Calu3 (cell line): ENCODE results near the gene SFMBT2. TPM values are rescaled to one million over a fixed set of nuclear protein-coding genes. Genes with fewer than 3 reads are reported as not detected.

Source experiments
- BruUV-seq: library from RNA; stranded (reverse); fragments of 400-500 nt; replicated peaks from 2 replicates; lab custom pipeline; 2021; lab: Mats Ljungman, UMichigan
- CTCF ChIA-PET: fragments of 300-600 bp; sonication (Branson Sonifier 250); formaldehyde crosslinking; loops from one replicate; lab custom pipeline; 2022; ENCODE audit warnings: antibody characterized with exemption; lab: Charles Lee
- DNase-seq: peaks from one replicate; pipeline ENCODE4 v3.0.0; 2022
- H3K27ac Mint-ChIP-seq: one replicate; pipeline ENCODE4 v1.8.0; 2022; ENCODE audit warnings: mixed read lengths; ENCODE audit not compliant: unreplicated experiment
- H3K27me3 Mint-ChIP-seq: one replicate; pipeline ENCODE4 v1.8.0; 2022; ENCODE audit warnings: mixed read lengths; ENCODE audit not compliant: unreplicated experiment
- H3K36me3 Mint-ChIP-seq: one replicate; pipeline ENCODE4 v1.8.0; 2022; ENCODE audit warnings: mild to moderate bottlenecking, moderate library complexity, mixed read lengths; ENCODE audit not compliant: insufficient read depth, unreplicated experiment
- H3K4me1 Mint-ChIP-seq: one replicate; pipeline ENCODE4 v1.8.0; 2022; ENCODE audit warnings: mild to moderate bottlenecking, low read depth, mixed read lengths; ENCODE audit not compliant: unreplicated experiment
- H3K4me3 Mint-ChIP-seq: one replicate; pipeline ENCODE4 v1.8.0; 2022; ENCODE audit warnings: mild to moderate bottlenecking, low read depth, moderate library complexity, mixed read lengths; ENCODE audit not compliant: unreplicated experiment
- H3K9me3 Mint-ChIP-seq: one replicate; pipeline ENCODE4 v1.8.0; 2022; ENCODE audit warnings: low read depth, mixed read lengths; ENCODE audit not compliant: unreplicated experiment
- CTCF ChIP-seq: fragments of 200-600 bp; IDR thresholded peaks from one replicate; pipeline ENCODE4 v1.8.0; 2022; ENCODE audit warnings: antibody characterized with exemption; ENCODE audit not compliant: unreplicated experiment
- intact Hi-C: fragments of 100-400 bp; cut with micrococcal nuclease; formaldehyde crosslinking; loops from one replicate; pipeline ENCODE4 v1.10.0; 2022; ENCODE audit not compliant: unreplicated experiment
- total RNA-seq: library from RNA; stranded (reverse); gene quantifications from 2 replicates; pipeline ENCODE4 v1.2.3, GENCODE V29; 2022

The SFMBT2 gene
- total RNA-seq, 1 experiment from 2014 or later, result 0.64 TPM

GRCh38 chr10:7251696-7252465 lies 159.0 kb downstream of the SFMBT2 start:
- BruUV-seq, result no TSS peak
- H3K27ac Mint-ChIP-seq, result no peak overlapping the region
- no peak for TF ChIP-seq CTCF
- no peak overlapping the region for H3K4me3 Mint-ChIP-seq
- peaks cover 1% of the 10 kb centered on the region for H3K4me1 Mint-ChIP-seq
- CTCF ChIA-PET, result interaction anchor here (0.6 to 0.7 kb wide), 2 partner anchors 9 to 1917 kb away, joined by 3 to 4 read pairs; no protein-coding TSS in a partner anchor
- DNase-seq, result no peak
- no peaks in the 10 kb centered on the region for H3K36me3 Mint-ChIP-seq
- H3K9me3 Mint-ChIP-seq, result no peaks in the 10 kb centered on the region
- H3K27me3 Mint-ChIP-seq, result peaks cover 12% of the 10 kb centered on the region
- intact Hi-C loops, result no loop called here

- intact Hi-C loops, result no loop called here
- Mint-ChIP-seq H3K27ac (no peak overlapping the region), H3K36me3 (no peaks in the 10 kb centered on the region), H3K4me3 (no peak overlapping the region), H3K27me3 (peaks cover 12% of the 10 kb centered on the region), H3K4me1 (no peaks in the 10 kb centered on the region), H3K9me3 (no peaks in the 10 kb centered on the region)
- no peak for DNase-seq
- CTCF ChIA-PET, result no interaction called here
- no peak for TF ChIP-seq CTCF
- BruUV-seq, result no TSS peak
Measured at GRCh38 chr10:7250236-7250635, 160.6 kb downstream of the SFMBT2 start.

- TF ChIP-seq CTCF, result no peak
- Mint-ChIP-seq H3K4me1 (no peaks in the 10 kb centered on the region), H3K36me3 (no peaks in the 10 kb centered on the region), H3K27ac (no peak overlapping the region), H3K27me3 (peaks cover 25% of the 10 kb centered on the region), H3K9me3 (no peaks in the 10 kb centered on the region), H3K4me3 (no peak overlapping the region)
- no TSS peak for BruUV-seq
- intact Hi-C loops, result no loop called here
- no peak for DNase-seq
- CTCF ChIA-PET, result no interaction called here
Measured at GRCh38 chr10:7248585-7249164, 162.2 kb downstream of the SFMBT2 start.

GRCh38 chr10:7248148-7248547 lies 162.7 kb downstream of the SFMBT2 start:
- DNase-seq, result no peak
- Mint-ChIP-seq H3K27me3 (peaks cover 30% of the 10 kb centered on the region), H3K36me3 (no peaks in the 10 kb centered on the region), H3K4me1 (no peaks in the 10 kb centered on the region), H3K4me3 (no peak overlapping the region), H3K27ac (no peak overlapping the region), H3K9me3 (no peaks in the 10 kb centered on the region)
- intact Hi-C loops, result no loop called here
- no peak for TF ChIP-seq CTCF
- CTCF ChIA-PET, result no interaction called here
- BruUV-seq, result no TSS peak
